GM13977 (cell line): ENCODE results near the gene BAD.
A peak's percentile ranks its signal among the peaks of the same experiment; 100 is the strongest.

Source experiments
- DNase-seq: peaks from one replicate; pipeline ENCODE4 v3.0.0; 2012; ENCODE audit warnings: low spot score
- CTCF ChIP-seq: IDR thresholded peaks from 2 replicates; pipeline ENCODE4 v1.5.1; 2012; ENCODE audit warnings: mild to moderate bottlenecking, control low read depth; ENCODE audit not compliant: insufficient read depth; ENCODE audit errors: extremely low read depth, missing control alignments
- in situ Hi-C: fragments of 300-500 bp; cut with MboI; formaldehyde crosslinking; loops from one replicate; pipeline ENCODE4 v1.12.0; 2022; ENCODE audit warnings: low sequenced_read_pairs, low pct_unique_long_range_greater_than_20kb, mixed read lengths, inconsistent platforms; ENCODE audit not compliant: unreplicated experiment

The BAD gene

DNA sequence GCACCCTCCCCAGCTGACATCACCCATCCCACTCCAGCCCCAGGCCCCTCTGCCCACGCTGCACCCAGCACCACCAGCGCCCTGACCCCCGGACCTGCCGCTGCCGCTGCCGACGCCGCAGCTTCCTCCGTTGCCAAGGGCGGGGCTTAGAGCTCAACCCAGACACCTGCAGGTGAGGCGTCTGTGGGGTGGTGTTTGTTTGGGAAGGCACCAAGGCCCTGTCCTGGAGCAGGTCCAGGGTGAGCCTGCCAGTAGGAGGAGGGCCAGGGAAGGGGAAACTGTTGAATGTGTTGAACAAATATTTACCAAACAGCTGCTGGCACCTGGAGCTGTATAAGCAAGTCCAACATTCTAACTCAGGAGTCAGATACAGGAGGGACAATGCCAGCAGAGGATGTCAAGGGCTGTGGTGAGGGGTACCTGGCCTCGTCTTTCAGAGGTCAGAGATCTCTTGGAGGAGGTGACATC, 46.9 kb downstream of the BAD start:
- no peak for TF ChIP-seq CTCF
- in situ Hi-C loops, result no loop called here
- no peak for DNase-seq

- in situ Hi-C loops, result no loop called here
- TF ChIP-seq CTCF, result no peak
- no peak for DNase-seq
Measured at GRCh38 chr11:64235437-64236161, 48.9 kb downstream of the BAD start.

- DNase-seq, result no peak
- no peak for TF ChIP-seq CTCF
- in situ Hi-C loops, result no loop called here
Measured at GRCh38 chr11:64234647-64235379, 49.7 kb downstream of the BAD start.

DNA sequence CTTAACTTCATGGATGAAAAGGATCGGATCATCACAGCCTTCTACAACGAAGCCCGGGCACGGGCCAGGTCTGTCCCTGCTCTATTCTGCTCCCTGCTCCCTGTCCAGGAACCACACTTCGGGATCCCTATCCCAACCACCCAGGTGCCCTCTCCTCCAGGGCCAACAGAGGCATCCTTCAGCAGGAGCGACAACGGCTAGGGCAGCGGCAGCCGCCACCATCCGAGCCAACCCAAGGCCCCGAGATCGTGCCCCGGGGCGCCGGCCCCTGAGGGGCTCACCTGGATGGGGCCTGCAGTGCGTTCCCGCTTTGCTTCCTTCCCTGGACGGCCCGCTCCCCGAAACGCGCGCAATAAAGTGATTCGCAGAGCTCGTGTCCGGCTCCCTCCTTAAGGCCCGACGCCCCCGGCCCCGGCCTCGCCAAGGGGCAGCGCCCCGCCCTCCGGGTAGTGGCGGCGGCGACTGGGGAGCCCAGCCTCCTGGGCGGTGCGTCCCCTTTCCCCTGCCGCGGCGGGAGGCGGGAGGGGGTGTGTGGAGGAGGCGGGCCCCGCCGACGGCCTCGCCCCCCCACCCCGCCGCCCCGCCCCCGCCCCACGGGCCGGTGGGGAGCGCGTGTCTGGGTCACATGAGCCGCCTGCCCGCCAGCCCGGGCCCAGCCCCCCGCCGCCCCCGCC, 50.4 kb downstream of the BAD start, which contains the start of gene VEGFB:
VEGFB (plus strand) TSS at position 672 of the 674 bp plus-strand sequence. CDS start 250 bp downstream, outside the sequence.
- DNase-seq, result peak; percentile 90
- no peak for TF ChIP-seq CTCF
- in situ Hi-C loops, result no loop called here

DNA sequence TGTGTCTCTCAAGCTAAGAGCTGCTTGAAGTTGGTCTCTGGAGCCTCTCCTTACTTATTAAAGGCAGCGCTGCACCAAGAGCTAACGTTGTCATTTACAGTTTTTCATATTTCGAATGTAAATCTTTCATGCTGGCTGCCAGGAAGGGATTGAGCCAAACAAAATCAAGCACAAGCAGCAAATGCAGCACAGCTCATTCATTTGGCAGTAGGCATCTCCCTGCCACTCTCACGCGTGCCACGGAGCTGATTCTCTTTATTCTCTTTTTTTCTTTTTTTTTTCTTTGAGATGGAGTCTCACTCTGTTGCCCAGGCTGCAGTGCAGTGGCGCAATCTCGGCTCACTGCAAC, 51.5 kb downstream of the BAD start:
- TF ChIP-seq CTCF, result no peak
- in situ Hi-C loops, result no loop called here
- DNase-seq, result no peak

- TF ChIP-seq CTCF, result no peak
- in situ Hi-C loops, result no loop called here
- no peak for DNase-seq
Measured at GRCh38 chr11:64232182-64232966, 52.1 kb downstream of the BAD start.
